SK-N-SH treated with all-trans-retinoic acid at 6 μM for 48 hours (cell line): Measurements from ENCODE around the gene XKRX.

Source experiments
- BACH2 ChIP-seq: fragments of 250-450 bp; sonication (Bioruptor Pico); IDR thresholded peaks from 2 replicates; pipeline ENCODE4 v1.9.0; 2021; ENCODE audit warnings: mild to moderate bottlenecking, borderline replicate concordance
- CREB5 ChIP-seq: fragments of 250-450 bp; sonication (Bioruptor Pico); IDR thresholded peaks from 2 replicates; pipeline ENCODE4 v1.5.1; 2020; ENCODE audit warnings: low read depth, mild to moderate bottlenecking, moderate library complexity
- ISL1 ChIP-seq: fragments of 250-450 bp; sonication (Bioruptor Pico); IDR thresholded peaks from 2 replicates; pipeline ENCODE4 v2.1.2; 2022; ENCODE audit warnings: mild to moderate bottlenecking, moderate library complexity
- PATZ1 ChIP-seq: fragments of 250-450 bp; sonication (Bioruptor Pico); IDR thresholded peaks from 2 replicates; pipeline ENCODE4 v1.8.0; 2020; ENCODE audit warnings: mild to moderate bottlenecking, moderate library complexity, borderline replicate concordance
- POU6F1 ChIP-seq: fragments of 250-450 bp; sonication (Bioruptor Pico); IDR thresholded peaks from 2 replicates; pipeline ENCODE4 v1.8.0; 2021; ENCODE audit warnings: low read depth, mild to moderate bottlenecking, moderate library complexity, borderline replicate concordance
- ZFP30 ChIP-seq: fragments of 450-650 bp; formaldehyde crosslinking; IDR thresholded peaks from 2 replicates; pipeline ENCODE4 v1.5.0; 2022; ENCODE audit warnings: mild to moderate bottlenecking, moderate library complexity
- ZNF70 ChIP-seq: fragments of 450-650 bp; formaldehyde crosslinking; IDR thresholded peaks from 2 replicates; pipeline ENCODE4 v1.5.0; 2020; ENCODE audit warnings: mild to moderate bottlenecking, moderate library complexity

GRCh38 chrX:100871594-100872560 is 56.8 kb downstream of the XKRX start:
- TF ChIP-seq BACH2 (CRISPR knock-in tag), result no peak
- TF ChIP-seq ZFP30 (CRISPR knock-in tag), result no peak
- no peak for TF ChIP-seq CREB5 (CRISPR knock-in tag)
- TF ChIP-seq PATZ1 (CRISPR knock-in tag), result no peak
- TF ChIP-seq ZNF70, result no peak
- TF ChIP-seq ISL1, result no peak
- TF ChIP-seq POU6F1, result no peak
